ENCODE results near the gene AP5M1. TPM values are rescaled to one million over a fixed set of nuclear protein-coding genes. Genes with fewer than 3 reads are reported as not detected.

The AP5M1 gene
- total RNA-seq, 1 experiment from 2014 or later, result 32.6 TPM

GRCh38 chr14:57287745-57288144 is 19.0 kb downstream of the AP5M1 start:
- TF ChIP-seq, protein P1, sequence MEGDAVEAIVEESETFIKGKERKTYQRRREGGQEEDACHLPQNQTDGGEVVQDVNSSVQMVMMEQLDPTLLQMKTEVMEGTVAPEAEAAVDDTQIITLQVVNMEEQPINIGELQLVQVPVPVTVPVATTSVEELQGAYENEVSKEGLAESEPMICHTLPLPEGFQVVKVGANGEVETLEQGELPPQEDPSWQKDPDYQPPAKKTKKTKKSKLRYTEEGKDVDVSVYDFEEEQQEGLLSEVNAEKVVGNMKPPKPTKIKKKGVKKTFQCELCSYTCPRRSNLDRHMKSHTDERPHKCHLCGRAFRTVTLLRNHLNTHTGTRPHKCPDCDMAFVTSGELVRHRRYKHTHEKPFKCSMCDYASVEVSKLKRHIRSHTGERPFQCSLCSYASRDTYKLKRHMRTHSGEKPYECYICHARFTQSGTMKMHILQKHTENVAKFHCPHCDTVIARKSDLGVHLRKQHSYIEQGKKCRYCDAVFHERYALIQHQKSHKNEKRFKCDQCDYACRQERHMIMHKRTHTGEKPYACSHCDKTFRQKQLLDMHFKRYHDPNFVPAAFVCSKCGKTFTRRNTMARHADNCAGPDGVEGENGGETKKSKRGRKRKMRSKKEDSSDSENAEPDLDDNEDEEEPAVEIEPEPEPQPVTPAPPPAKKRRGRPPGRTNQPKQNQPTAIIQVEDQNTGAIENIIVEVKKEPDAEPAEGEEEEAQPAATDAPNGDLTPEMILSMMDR (IDR thresholded peaks at IDR 0.05; ENCODE audit: unreplicated experiment), result no peak
- no peak overlapping the region for H3K4me3 Mint-ChIP-seq (ENCODE audit: unreplicated experiment)
- peaks cover 54% of the 10 kb centered on the region for H3K36me3 Mint-ChIP-seq (ENCODE audit: insufficient read depth, unreplicated experiment)
- intact Hi-C loops (cut with micrococcal nuclease), result no loop called here
- no peaks in the 10 kb centered on the region for H3K4me1 Mint-ChIP-seq (ENCODE audit: insufficient read depth, unreplicated experiment)
- BruUV-seq (replicated peaks), result no TSS peak
- DNase-seq (ENCODE audit: unreplicated experiment), result no peak
- H3K9me3 Mint-ChIP-seq (ENCODE audit: unreplicated experiment), result no peaks in the 10 kb centered on the region
- CTCF ChIA-PET, result no interaction called here
- no peak overlapping the region for H3K27ac Mint-ChIP-seq (ENCODE audit: low read depth, unreplicated experiment)
- no peaks in the 10 kb centered on the region for H3K27me3 Mint-ChIP-seq (ENCODE audit: insufficient read depth, unreplicated experiment)
- POLR2A ChIA-PET, result no interaction called here

- DNase-seq (ENCODE audit: unreplicated experiment), result no peak
- no TSS peak for BruUV-seq (replicated peaks)
- H3K4me3 Mint-ChIP-seq (ENCODE audit: unreplicated experiment), result no peak overlapping the region
- H3K27me3 Mint-ChIP-seq (ENCODE audit: insufficient read depth, unreplicated experiment), result no peaks in the 10 kb centered on the region
- TF ChIP-seq, protein P1 (IDR thresholded peaks at IDR 0.05; ENCODE audit: unreplicated experiment), result no peak
- no peaks in the 10 kb centered on the region for H3K4me1 Mint-ChIP-seq (ENCODE audit: insufficient read depth, unreplicated experiment)
- ChIA-PET POLR2A (interaction anchor here (2.1 kb wide), 1 partner anchor 22 kb away, joined by 7 read pairs; the partner anchor contains the start of genes AP5M1 and EXOC5), CTCF (interaction anchor here (1.0 to 1.5 kb wide), 2 partner anchors 26 to 631 kb away, joined by 3 read pairs; no protein-coding TSS in a partner anchor)
- peaks cover 27% of the 10 kb centered on the region for H3K36me3 Mint-ChIP-seq (ENCODE audit: insufficient read depth, unreplicated experiment)
- no peak overlapping the region for H3K27ac Mint-ChIP-seq (ENCODE audit: low read depth, unreplicated experiment)
- H3K9me3 Mint-ChIP-seq (ENCODE audit: unreplicated experiment), result no peaks in the 10 kb centered on the region
- intact Hi-C loops (cut with micrococcal nuclease), result no loop called here
Measured at GRCh38 chr14:57290751-57291150, 22.0 kb downstream of the AP5M1 start.

DNA sequence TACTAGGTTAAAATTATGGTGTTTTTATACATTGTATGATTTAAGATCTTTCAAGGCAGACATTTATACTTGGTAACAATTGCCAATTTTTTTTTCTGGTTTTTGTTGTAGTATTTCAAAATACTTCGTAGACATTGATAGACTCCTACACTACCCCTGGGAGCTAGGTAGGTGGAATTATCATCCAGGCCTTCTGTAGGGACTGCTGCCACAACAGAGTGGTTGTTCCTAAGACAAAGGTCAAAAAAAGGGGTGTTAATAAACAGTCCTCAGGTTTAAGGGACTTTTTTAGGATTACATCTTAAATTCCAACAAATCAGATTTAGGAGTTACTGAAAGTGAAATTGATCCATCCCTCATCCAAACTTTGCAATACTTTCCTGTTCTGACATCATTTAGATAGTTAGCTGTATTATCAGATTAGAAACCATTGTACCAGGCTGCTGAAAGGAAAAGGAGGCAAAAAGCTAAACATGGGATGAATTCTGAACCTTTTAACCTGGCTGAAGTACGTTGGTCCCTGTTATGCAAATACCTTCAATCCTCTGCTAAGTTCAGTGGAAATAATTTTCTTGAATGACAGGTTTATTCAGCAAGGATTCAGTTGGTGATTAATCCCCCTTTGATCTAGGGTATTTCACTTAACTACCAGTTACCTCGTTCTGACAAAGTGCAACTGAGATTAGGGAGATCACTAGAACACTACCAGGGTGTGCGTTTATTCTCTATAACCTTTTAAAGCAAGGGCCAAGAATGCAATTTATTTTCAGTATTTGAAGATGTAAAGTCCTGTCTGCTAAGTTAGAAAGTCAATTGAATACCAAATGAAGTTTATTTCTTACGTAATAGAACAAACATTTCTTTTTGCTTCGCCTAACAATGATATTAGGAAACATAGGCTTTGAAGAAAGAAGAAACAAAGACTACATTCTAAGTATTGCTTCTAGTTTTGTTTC is 23.2 kb downstream of the AP5M1 start:
- TF ChIP-seq, protein P1 (IDR thresholded peaks at IDR 0.05; ENCODE audit: unreplicated experiment), result no peak
- intact Hi-C loops (cut with micrococcal nuclease), result no loop called here
- no peaks in the 10 kb centered on the region for H3K4me1 Mint-ChIP-seq (ENCODE audit: insufficient read depth, unreplicated experiment)
- ChIA-PET CTCF (no interaction called here), POLR2A (interaction anchor here (0.8 kb wide), 1 partner anchor 23 kb away, joined by 3 read pairs; the partner anchor contains the start of genes AP5M1 and EXOC5)
- no peak overlapping the region for H3K4me3 Mint-ChIP-seq (ENCODE audit: unreplicated experiment)
- no peaks in the 10 kb centered on the region for H3K9me3 Mint-ChIP-seq (ENCODE audit: unreplicated experiment)
- H3K27ac Mint-ChIP-seq (ENCODE audit: low read depth, unreplicated experiment), result no peak overlapping the region
- no peak for DNase-seq (ENCODE audit: unreplicated experiment)
- no TSS peak for BruUV-seq (replicated peaks)
- peaks cover 21% of the 10 kb centered on the region for H3K36me3 Mint-ChIP-seq (ENCODE audit: insufficient read depth, unreplicated experiment)
- H3K27me3 Mint-ChIP-seq (ENCODE audit: insufficient read depth, unreplicated experiment), result no peaks in the 10 kb centered on the region

All from MCF 10A (cell line).